OCI-LY7 (cell line): ENCODE data around the gene ITGA2. TPM values are rescaled to one million over a fixed set of nuclear protein-coding genes. Genes with fewer than 3 reads are reported as not detected.

Experiments used
- BruUV-seq: library from RNA; stranded (reverse); fragments of 400-500 nt; replicated peaks from 2 replicates; lab custom pipeline; 2021; lab: Mats Ljungman, UMichigan
- CTCF ChIA-PET: fragments of 300-600 bp; sonication (Branson Sonifier 250); formaldehyde crosslinking; loops from one replicate; lab custom pipeline; 2022; ENCODE audit warnings: antibody characterized with exemption; ENCODE audit not compliant: unreplicated experiment; lab: Charles Lee
- POLR2A ChIA-PET: fragments of 300-600 bp; sonication (Branson Sonifier 250); formaldehyde crosslinking; loops from one replicate; lab custom pipeline; 2022; ENCODE audit warnings: antibody characterized with exemption; lab: Charles Lee
- DNase-seq: peaks from one replicate; pipeline ENCODE4 v3.0.0-alpha.2; 2015; ENCODE audit warnings: low spot score
- H2AFZ ChIP-seq: fragments of 200-600 bp; sonication (generic), shearing (Covaris generic); 2 replicates; pipeline ENCODE4 v1.6.1; 2014; ENCODE audit warnings: mild to moderate bottlenecking, antibody characterized with exemption, low read length, moderate library complexity
- H3K27ac ChIP-seq: fragments of 200-600 bp; sonication (generic); 2 replicates; pipeline ENCODE4 v1.5.1; 2014; ENCODE audit warnings: mixed run types, low read depth, mild to moderate bottlenecking, moderate library complexity, low read length, inconsistent platforms; ENCODE audit not compliant: poor library complexity, severe bottlenecking
- H3K36me3 ChIP-seq: fragments of 200-600 bp; sonication (generic); 2 replicates; pipeline ENCODE4 v1.6.1; 2014; ENCODE audit warnings: mild to moderate bottlenecking, antibody characterized with exemption, low read length, moderate library complexity, mixed read lengths; ENCODE audit not compliant: insufficient read depth
- H3K4me1 ChIP-seq: fragments of 200-600 bp; sonication (generic); 2 replicates; pipeline ENCODE4 v1.5.1; 2014; ENCODE audit warnings: mild to moderate bottlenecking, low read length; ENCODE audit not compliant: insufficient read depth, poor library complexity, severe bottlenecking
- H3K4me2 ChIP-seq: fragments of 200-600 bp; sonication (generic); 2 replicates; pipeline ENCODE4 v1.6.1; 2014; ENCODE audit warnings: mild to moderate bottlenecking, low read length
- H3K4me3 ChIP-seq: fragments of 200-600 bp; sonication (generic); 2 replicates; pipeline ENCODE4 v1.5.1; 2014; ENCODE audit warnings: mild to moderate bottlenecking, low read depth, low read length; ENCODE audit not compliant: poor library complexity, severe bottlenecking
- H3K79me2 ChIP-seq: fragments of 200-600 bp; sonication (generic); 2 replicates; pipeline ENCODE4 v1.6.1; 2016; ENCODE audit warnings: low read depth, mild to moderate bottlenecking, low read length, moderate library complexity, mixed read lengths; ENCODE audit not compliant: insufficient read depth
- H3K9me2 ChIP-seq: fragments of 200-600 bp; sonication (generic); 2 replicates; pipeline ENCODE4 v1.6.1; 2016; ENCODE audit warnings: mild to moderate bottlenecking, low read length, mixed read lengths; ENCODE audit not compliant: insufficient read depth
- H3K9me3 ChIP-seq: fragments of 200-600 bp; sonication (generic); 2 replicates; pipeline ENCODE4 v1.6.1; 2014; ENCODE audit warnings: mild to moderate bottlenecking, mixed run types, low read length, mixed read lengths
- H4K20me1 ChIP-seq: fragments of 200-600 bp; sonication (generic); 2 replicates; pipeline ENCODE4 v1.6.1; 2014; ENCODE audit warnings: mild to moderate bottlenecking, antibody characterized with exemption, low read length, moderate library complexity, mixed read lengths; ENCODE audit not compliant: insufficient read depth
- EZH2phosphoT487 ChIP-seq: fragments of 200-600 bp; sonication (generic); IDR thresholded peaks from 2 replicates; pipeline ENCODE4 v1.6.1; 2018; ENCODE audit warnings: low read depth, borderline replicate concordance, mild to moderate bottlenecking, mixed run types, antibody characterized with exemption, low read length, moderate library complexity, mixed read lengths
- intact Hi-C: fragments of 100-400 bp; cut with micrococcal nuclease; formaldehyde crosslinking; loops from one replicate; pipeline ENCODE4 v1.10.0; 2022; ENCODE audit not compliant: unreplicated experiment
- total RNA-seq, 2 experiments: library from RNA; depleted of rRNA in 1 of 2; stranded (reverse); fragments of >200 nt in 1 of 2; shearing (Covaris generic) in 1 of 2; gene quantifications; 2 replicates each; pipeline ENCODE4 v1.2.3, GENCODE V29; 2014 to 2022
- TF ChIP-seq, protein P1 (sequence below): fragments of 200-600 bp; sonication (generic); conservative IDR thresholded peaks from 2 replicates; pipeline ENCODE4 v1.5.1; 2014; ENCODE audit warnings: mild to moderate bottlenecking, antibody characterized with exemption, low read length, moderate library complexity, mixed read lengths

Gene ITGA2
- total RNA-seq, 2 experiments from 2014 or later = not detected

DNA sequence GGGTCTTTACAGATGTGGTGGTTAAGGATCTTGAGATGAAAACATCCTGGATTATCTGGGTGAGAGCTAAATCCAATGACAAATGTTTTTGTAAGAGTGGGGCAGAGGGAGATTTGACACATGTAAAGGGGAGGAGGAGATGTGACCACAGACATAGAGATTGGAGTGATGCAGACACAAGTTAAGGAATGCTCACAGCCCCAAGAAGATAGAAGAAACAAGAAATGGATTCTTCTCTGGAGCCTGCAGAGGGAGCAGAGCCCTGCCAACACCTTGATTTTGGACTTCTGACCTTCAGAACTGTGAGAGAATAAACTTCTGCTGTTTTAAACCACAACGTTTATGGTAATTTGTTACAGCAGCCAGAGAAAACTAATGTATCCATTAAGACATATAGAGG lies 21.7 kb downstream of the ITGA2 start:
- H3K4me2 ChIP-seq = no peak overlapping the region
- intact Hi-C loops = no loop called here
- H3K79me2 ChIP-seq = no peaks in the 10 kb centered on the region
- BruUV-seq = no TSS peak
- no peaks in the 10 kb centered on the region for H3K9me2 ChIP-seq
- CTCF ChIA-PET = no interaction called here
- POLR2A ChIA-PET = no interaction called here
- no peak overlapping the region for H2AFZ ChIP-seq
- H3K4me1 ChIP-seq = no peaks in the 10 kb centered on the region
- H3K4me3 ChIP-seq = no peak overlapping the region
- no peaks in the 10 kb centered on the region for H4K20me1 ChIP-seq
- no peak overlapping the region for H3K27ac ChIP-seq
- no peak for TF ChIP-seq EZH2phosphoT487
- TF ChIP-seq, protein P1, sequence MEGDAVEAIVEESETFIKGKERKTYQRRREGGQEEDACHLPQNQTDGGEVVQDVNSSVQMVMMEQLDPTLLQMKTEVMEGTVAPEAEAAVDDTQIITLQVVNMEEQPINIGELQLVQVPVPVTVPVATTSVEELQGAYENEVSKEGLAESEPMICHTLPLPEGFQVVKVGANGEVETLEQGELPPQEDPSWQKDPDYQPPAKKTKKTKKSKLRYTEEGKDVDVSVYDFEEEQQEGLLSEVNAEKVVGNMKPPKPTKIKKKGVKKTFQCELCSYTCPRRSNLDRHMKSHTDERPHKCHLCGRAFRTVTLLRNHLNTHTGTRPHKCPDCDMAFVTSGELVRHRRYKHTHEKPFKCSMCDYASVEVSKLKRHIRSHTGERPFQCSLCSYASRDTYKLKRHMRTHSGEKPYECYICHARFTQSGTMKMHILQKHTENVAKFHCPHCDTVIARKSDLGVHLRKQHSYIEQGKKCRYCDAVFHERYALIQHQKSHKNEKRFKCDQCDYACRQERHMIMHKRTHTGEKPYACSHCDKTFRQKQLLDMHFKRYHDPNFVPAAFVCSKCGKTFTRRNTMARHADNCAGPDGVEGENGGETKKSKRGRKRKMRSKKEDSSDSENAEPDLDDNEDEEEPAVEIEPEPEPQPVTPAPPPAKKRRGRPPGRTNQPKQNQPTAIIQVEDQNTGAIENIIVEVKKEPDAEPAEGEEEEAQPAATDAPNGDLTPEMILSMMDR = no peak
- no peaks in the 10 kb centered on the region for H3K9me3 ChIP-seq
- no peaks in the 10 kb centered on the region for H3K36me3 ChIP-seq
- no peak for DNase-seq

DNA sequence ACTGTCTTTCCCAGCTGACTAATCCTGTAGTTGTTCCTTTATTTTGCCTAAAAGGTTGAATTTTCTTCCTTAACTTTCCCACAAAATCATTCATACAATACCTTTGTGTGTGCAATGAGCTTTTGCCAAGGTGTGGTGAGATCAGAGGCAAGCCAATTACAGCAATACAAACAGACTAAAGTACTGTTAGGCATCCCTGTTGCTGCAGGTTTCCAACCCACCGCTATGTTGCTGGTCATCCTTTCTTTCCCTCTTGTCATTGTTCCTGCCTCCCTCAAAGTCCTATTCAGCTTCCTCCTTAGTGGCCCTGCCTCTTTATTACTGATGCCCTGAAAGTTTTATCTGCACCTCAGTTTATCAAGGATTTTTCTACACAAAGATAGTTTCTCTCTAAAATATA lies 22.1 kb downstream of the ITGA2 start:
- Histone ChIP-seq H4K20me1 (no peaks in the 10 kb centered on the region), H3K9me2 (no peaks in the 10 kb centered on the region), H3K4me2 (no peak overlapping the region), H3K79me2 (no peaks in the 10 kb centered on the region), H3K36me3 (no peaks in the 10 kb centered on the region), H3K4me1 (no peaks in the 10 kb centered on the region), H3K9me3 (no peaks in the 10 kb centered on the region), H3K27ac (no peak overlapping the region), H3K4me3 (no peak overlapping the region), H2AFZ (no peak overlapping the region)
- TF ChIP-seq, protein P1 = no peak
- TF ChIP-seq EZH2phosphoT487 = no peak
- intact Hi-C loops = no loop called here
- CTCF ChIA-PET = no interaction called here
- no TSS peak for BruUV-seq
- no peak for DNase-seq
- POLR2A ChIA-PET = no interaction called here

DNA sequence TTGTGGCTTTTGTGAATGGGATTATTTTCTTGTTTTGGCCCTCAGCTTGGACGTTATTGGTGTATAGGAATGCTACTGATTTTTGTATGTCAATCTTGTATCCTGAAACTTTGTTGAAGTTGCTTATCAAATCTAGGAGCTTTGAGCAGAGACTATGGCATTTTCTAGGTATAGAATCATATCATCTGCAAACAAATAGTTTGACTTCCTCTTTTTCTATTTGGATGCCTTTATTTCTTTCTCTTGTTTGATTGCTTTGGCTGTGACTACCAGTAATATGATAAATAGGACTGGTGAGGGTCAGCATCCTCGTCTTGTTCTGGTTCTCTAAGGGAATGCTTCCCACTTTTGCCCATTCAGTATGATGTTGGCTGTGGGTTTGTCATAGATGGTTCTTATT lies 24.7 kb downstream of the ITGA2 start:
- Histone ChIP-seq H3K4me2 (no peak overlapping the region), H3K4me3 (no peak overlapping the region), H3K9me2 (no peaks in the 10 kb centered on the region), H3K27ac (no peak overlapping the region), H3K79me2 (no peaks in the 10 kb centered on the region), H3K9me3 (no peaks in the 10 kb centered on the region), H3K4me1 (no peaks in the 10 kb centered on the region), H2AFZ (no peak overlapping the region), H3K36me3 (no peaks in the 10 kb centered on the region), H4K20me1 (no peaks in the 10 kb centered on the region)
- TF ChIP-seq EZH2phosphoT487 = no peak
- TF ChIP-seq, protein P1 = no peak
- BruUV-seq = no TSS peak
- ChIA-PET POLR2A (no interaction called here), CTCF (no interaction called here)
- intact Hi-C loops = no loop called here
- DNase-seq = no peak
